Bronchial epithelial cell (primary cell): ENCODE measurements around the gene SLC35F1. TPM values are rescaled to one million over a fixed set of nuclear protein-coding genes. Genes with fewer than 3 reads are reported as not detected.

Experiments
- DNase-seq: peaks from one replicate; pipeline ENCODE4 v3.0.0-alpha.2; 2010; ENCODE audit warnings: low read depth
- FAIRE-seq: peaks from 2 replicates; lab custom pipeline; 2011; peaks lifted over from hg19 to GRCh38; lab: Jason Lieb, UNC
- H3K27me3 ChIP-seq: 2 replicates; pipeline ENCODE4 v1.5.1; 2011; ENCODE audit warnings: low read length; ENCODE audit not compliant: control insufficient read depth, insufficient read depth
- H3K36me3 ChIP-seq: 2 replicates; pipeline ENCODE4 v1.5.1; 2011; ENCODE audit warnings: low read length; ENCODE audit not compliant: control insufficient read depth, insufficient read depth
- H3K4me3 ChIP-seq: 2 replicates; pipeline ENCODE4 v1.5.1; 2011; ENCODE audit warnings: mild to moderate bottlenecking, low read depth, low read length, control low read depth
- CTCF ChIP-seq: IDR thresholded peaks from 2 replicates; pipeline ENCODE4 v1.5.1; 2011; ENCODE audit warnings: mild to moderate bottlenecking, moderate library complexity, low read length, control low read depth, inconsistent platforms; ENCODE audit not compliant: insufficient read depth, severe bottlenecking
- total RNA-seq: library from RNA; depleted of rRNA; stranded (reverse); fragments of >200 nt; gene quantifications from 2 replicates; pipeline ENCODE4 v1.2.1, GENCODE V29; 2014

SLC35F1 gene
- total RNA-seq, 1 donor from 2014 or later = not detected

GRCh38 chr6:118354641-118355040, 447.6 kb downstream of the SLC35F1 start:
- TF ChIP-seq CTCF = no peak
- H3K27me3 ChIP-seq = no peaks in the 10 kb centered on the region
- FAIRE-seq = no peak

GRCh38 chr6:118356054-118356453, 449.0 kb downstream of the SLC35F1 start:
- Histone ChIP-seq H3K36me3 (no peaks in the 10 kb centered on the region), H3K4me3 (no peak overlapping the region), H3K27me3 (no peaks in the 10 kb centered on the region)
- TF ChIP-seq CTCF = no peak
- no peak for DNase-seq
- no peak for FAIRE-seq

More at GRCh38 chr6:118354641-118355040, 447.6 kb downstream of the SLC35F1 start:
- no peaks in the 10 kb centered on the region for H3K36me3 ChIP-seq
- H3K4me3 ChIP-seq = no peak overlapping the region
- DNase-seq = no peak

- no peak for DNase-seq
- Histone ChIP-seq H3K4me3 (no peak overlapping the region), H3K27me3 (no peaks in the 10 kb centered on the region), H3K36me3 (no peaks in the 10 kb centered on the region)
- no peak for FAIRE-seq
- TF ChIP-seq CTCF = no peak
These were observed 449.6 kb downstream of the SLC35F1 start for GRCh38 chr6:118356686-118357085.

Other genes starting within 250 kb of the SLC35F1 start
- gene NUS1, start 231.8 kb upstream of the SLC35F1 start, total RNA-seq = 29.5 and 31.5 TPM in 2 replicates